Measurements from ENCODE around the gene KIAA1217. TPM values are rescaled to one million over a fixed set of nuclear protein-coding genes. Genes with fewer than 3 reads are reported as not detected.

KIAA1217 gene
- total RNA-seq, 1 donor from 2014 or later, result 5.9 TPM

GRCh38 chr10:24374134-24374915 lies 165.4 kb downstream of the KIAA1217 start:
- no peak for DNase-seq

GRCh38 chr10:24375510-24375909 lies 166.6 kb downstream of the KIAA1217 start:
- DNase-seq, result no peak

- DNase-seq, result no peak
Observed at GRCh38 chr10:24376731-24377130, 167.8 kb downstream of the KIAA1217 start.

- DNase-seq, result no peak
Observed at GRCh38 chr10:24378126-24378920, 169.4 kb downstream of the KIAA1217 start.

GRCh38 chr10:24381235-24382010 lies 172.5 kb downstream of the KIAA1217 start:
- no peak for DNase-seq

- DNase-seq, result no peak
Observed at GRCh38 chr10:24382045-24382444, 173.1 kb downstream of the KIAA1217 start.

GRCh38 chr10:24382596-24382978 lies 173.6 kb downstream of the KIAA1217 start:
- no peak for DNase-seq

- no peak for DNase-seq
Observed at GRCh38 chr10:24382979-24383663, 174.2 kb downstream of the KIAA1217 start.

- DNase-seq, result no peak
Observed at GRCh38 chr10:24383681-24384106, 174.8 kb downstream of the KIAA1217 start.

- DNase-seq, result no peak
Observed at GRCh38 chr10:24384954-24385353, 176.0 kb downstream of the KIAA1217 start.

GRCh38 chr10:24385776-24386175 lies 176.8 kb downstream of the KIAA1217 start:
- DNase-seq, result no peak

- no peak for DNase-seq
Observed at GRCh38 chr10:24390146-24390700, 181.3 kb downstream of the KIAA1217 start.

GRCh38 chr10:24390746-24391145 lies 181.8 kb downstream of the KIAA1217 start:
- no peak for DNase-seq

GRCh38 chr10:24393201-24393600 lies 184.3 kb downstream of the KIAA1217 start:
- no peak for DNase-seq

- DNase-seq, result no peak
Observed at GRCh38 chr10:24394461-24395190, 185.7 kb downstream of the KIAA1217 start.

GRCh38 chr10:24396396-24396795 lies 187.5 kb downstream of the KIAA1217 start:
- DNase-seq, result no peak

- no peak for DNase-seq
Observed at GRCh38 chr10:24397662-24398061, 188.7 kb downstream of the KIAA1217 start.

GRCh38 chr10:24404567-24404966 lies 195.6 kb downstream of the KIAA1217 start:
- no peak for DNase-seq

- no peak for DNase-seq
Observed at GRCh38 chr10:24405635-24406034, 196.7 kb downstream of the KIAA1217 start.

- DNase-seq, result no peak
Observed at GRCh38 chr10:24406809-24407483, 198.0 kb downstream of the KIAA1217 start.

GRCh38 chr10:24407928-24408327 lies 199.0 kb downstream of the KIAA1217 start:
- no peak for DNase-seq
